ENCODE results near the gene SLC27A6.
"Not testable (repeated sequence)": the region's sequence is repeated elsewhere in the genome, so short reads cannot be mapped to it uniquely, and the experiment has no call there.

The SLC27A6 gene

DNA sequence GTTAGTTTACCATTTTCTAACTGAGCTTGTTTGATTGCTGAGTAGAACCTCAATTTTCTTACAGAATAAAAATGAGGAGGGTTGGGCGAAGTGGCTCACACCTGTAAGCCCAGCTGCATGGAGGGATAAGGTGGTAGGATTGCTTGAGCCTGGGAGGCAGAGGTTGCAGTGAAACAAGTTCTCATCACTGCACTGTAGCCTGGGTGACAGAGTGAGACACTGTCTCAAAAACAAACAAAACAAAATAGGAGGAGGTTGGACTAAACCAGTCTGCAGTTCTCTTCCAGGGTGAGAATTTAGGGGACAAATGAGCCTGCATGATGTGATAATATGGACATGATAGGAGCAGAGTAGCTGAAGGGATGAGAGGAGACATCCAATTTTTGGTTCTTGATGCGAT lies 57.3 kb downstream of the SLC27A6 start:
- no peak for DNase-seq (ENCODE audit: low read depth)
- H3K4me3 ChIP-seq (ENCODE audit: low read depth, low read length) = no peak overlapping the region
- TF ChIP-seq, protein P1, sequence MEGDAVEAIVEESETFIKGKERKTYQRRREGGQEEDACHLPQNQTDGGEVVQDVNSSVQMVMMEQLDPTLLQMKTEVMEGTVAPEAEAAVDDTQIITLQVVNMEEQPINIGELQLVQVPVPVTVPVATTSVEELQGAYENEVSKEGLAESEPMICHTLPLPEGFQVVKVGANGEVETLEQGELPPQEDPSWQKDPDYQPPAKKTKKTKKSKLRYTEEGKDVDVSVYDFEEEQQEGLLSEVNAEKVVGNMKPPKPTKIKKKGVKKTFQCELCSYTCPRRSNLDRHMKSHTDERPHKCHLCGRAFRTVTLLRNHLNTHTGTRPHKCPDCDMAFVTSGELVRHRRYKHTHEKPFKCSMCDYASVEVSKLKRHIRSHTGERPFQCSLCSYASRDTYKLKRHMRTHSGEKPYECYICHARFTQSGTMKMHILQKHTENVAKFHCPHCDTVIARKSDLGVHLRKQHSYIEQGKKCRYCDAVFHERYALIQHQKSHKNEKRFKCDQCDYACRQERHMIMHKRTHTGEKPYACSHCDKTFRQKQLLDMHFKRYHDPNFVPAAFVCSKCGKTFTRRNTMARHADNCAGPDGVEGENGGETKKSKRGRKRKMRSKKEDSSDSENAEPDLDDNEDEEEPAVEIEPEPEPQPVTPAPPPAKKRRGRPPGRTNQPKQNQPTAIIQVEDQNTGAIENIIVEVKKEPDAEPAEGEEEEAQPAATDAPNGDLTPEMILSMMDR (IDR thresholded peaks at IDR 0.05; ENCODE audit: control insufficient read depth, extremely low read depth, insufficient read depth) = no peak

- H3K4me3 ChIP-seq (ENCODE audit: low read depth, low read length) = no peak overlapping the region
- DNase-seq (ENCODE audit: low read depth) = no peak
- TF ChIP-seq, protein P1 (IDR thresholded peaks at IDR 0.05; ENCODE audit: control insufficient read depth, extremely low read depth, insufficient read depth) = no peak
These were observed 62.0 kb downstream of the SLC27A6 start for GRCh38 chr5:129027260-129027659.

GRCh38 chr5:129031886-129032683 lies 66.8 kb downstream of the SLC27A6 start:
- TF ChIP-seq, protein P1 (IDR thresholded peaks at IDR 0.05; ENCODE audit: control insufficient read depth, extremely low read depth, insufficient read depth) = no peak
- no peak for DNase-seq (ENCODE audit: low read depth)
- H3K4me3 ChIP-seq (ENCODE audit: low read depth, low read length) = no peak overlapping the region

- DNase-seq (ENCODE audit: low read depth); H3K4me3 ChIP-seq (ENCODE audit: low read depth, low read length): not testable (repeated sequence)
These were observed 71.0 kb downstream of the SLC27A6 start for GRCh38 chr5:129036257-129036656.

DNA sequence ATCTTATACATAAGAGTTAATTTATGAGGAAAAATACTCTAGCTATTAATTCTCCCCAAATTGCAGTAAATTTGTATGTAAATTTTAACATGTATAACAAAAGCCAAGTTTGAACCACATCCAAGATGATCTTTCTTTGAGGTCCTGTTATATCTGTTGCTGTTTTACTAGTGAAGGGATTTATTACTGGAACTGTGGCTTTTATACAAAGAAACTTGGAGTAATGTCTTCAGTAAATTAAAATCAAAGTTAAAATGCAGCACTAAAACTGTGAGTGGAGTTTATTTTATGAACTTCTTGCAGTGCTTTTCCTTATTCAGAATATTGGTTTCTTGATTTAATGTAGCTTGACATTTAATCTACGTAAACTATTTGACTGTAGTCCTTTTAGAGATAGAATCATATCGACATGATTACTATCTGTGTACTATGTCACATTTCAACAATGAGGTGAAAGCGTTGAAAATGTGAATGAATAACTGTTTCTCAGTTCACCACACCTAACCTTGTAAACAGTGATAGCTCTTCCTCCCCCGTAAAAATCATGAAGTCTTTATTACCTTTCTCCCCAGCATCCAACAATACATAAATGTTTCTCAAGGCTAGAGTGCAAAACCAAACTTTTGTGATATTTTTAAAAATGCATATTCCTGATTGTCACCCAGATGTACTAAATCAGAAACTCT lies 76.1 kb downstream of the SLC27A6 start:
- H3K4me3 ChIP-seq (ENCODE audit: low read depth, low read length) = no peak overlapping the region
- DNase-seq (ENCODE audit: low read depth) = no peak
- TF ChIP-seq, protein P1 (IDR thresholded peaks at IDR 0.05; ENCODE audit: control insufficient read depth, extremely low read depth, insufficient read depth) = no peak

- no peak for DNase-seq (ENCODE audit: low read depth)
- no peak overlapping the region for H3K4me3 ChIP-seq (ENCODE audit: low read depth, low read length)
- TF ChIP-seq, protein P1 (IDR thresholded peaks at IDR 0.05; ENCODE audit: control insufficient read depth, extremely low read depth, insufficient read depth) = no peak
These were observed 77.0 kb downstream of the SLC27A6 start for GRCh38 chr5:129042306-129042705.

DNA sequence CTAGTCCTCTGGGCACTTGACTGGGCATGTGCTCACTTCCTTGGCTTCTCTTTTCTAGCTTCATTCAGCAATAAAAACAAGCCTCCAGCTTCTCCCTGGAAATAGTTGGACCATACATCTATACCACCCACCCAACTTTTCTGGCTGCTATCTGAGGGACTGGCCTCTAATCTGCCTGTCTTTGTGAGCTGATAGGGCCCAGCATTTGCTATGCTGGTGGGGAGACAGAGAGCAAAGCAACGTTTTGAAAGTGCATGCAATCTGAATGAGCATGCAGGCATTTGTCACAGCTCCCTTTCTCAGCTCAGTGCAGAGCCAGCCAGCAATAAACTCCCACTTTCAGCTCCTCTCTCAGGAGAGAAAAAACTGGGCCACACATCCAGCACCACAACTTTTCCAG lies 78.6 kb downstream of the SLC27A6 start:
- TF ChIP-seq, protein P1 (IDR thresholded peaks at IDR 0.05; ENCODE audit: control insufficient read depth, extremely low read depth, insufficient read depth) = no peak
- H3K4me3 ChIP-seq (ENCODE audit: low read depth, low read length) = no peak overlapping the region
- no peak for DNase-seq (ENCODE audit: low read depth)

All from LNCaP clone FGC (cell line).